A549 (cell line): Measurements from ENCODE around the gene ALDH1A2. TPM values are rescaled to one million over a fixed set of nuclear protein-coding genes. Genes with fewer than 3 reads are reported as not detected.

Source experiments
- ATAC-seq, 2 experiments: fragments of 200-7000 bp in 1 of 2; fragments of >200 bp in 1 of 2; cut with Nextera tagmentation in 1 of 2; cut with Tn5 transposase in 1 of 2; 3 replicates each; pipeline versions ENCODE4 v1.8.0 to v1.9.1; 2018 to 2020; ENCODE audit warnings: mild to moderate bottlenecking in 1 of 2, moderate library complexity in 1 of 2
- CTCF ChIA-PET: fragments of 300-600 bp; sonication (Branson Sonifier 250); formaldehyde crosslinking; extraction: SDS; loops from one replicate; lab custom pipeline; 2021; ENCODE audit warnings: antibody characterized with exemption, inconsistent platforms; lab: Yijun Ruan, JAX
- POLR2A ChIA-PET: fragments of 350-600 bp; formaldehyde crosslinking; extraction: SDS; loops from one replicate; lab custom pipeline; 2021; ENCODE audit warnings: antibody characterized with exemption, inconsistent platforms; lab: Yijun Ruan, JAX
- DNase-seq, 2 experiments: peaks; one replicate each; pipeline versions ENCODE4 v3.0.0 to v3.0.0-alpha.2; 2011 to 2016; ENCODE audit warnings: low read depth in 1 of 2, low spot score in 1 of 2
- FAIRE-seq: peaks from 2 replicates; lab custom pipeline; 2011; peaks lifted over from hg19 to GRCh38; lab: Jason Lieb, UNC
- H3K27ac ChIP-seq, 2 experiments: fragments of >200 bp; sonication (Bioruptor Twin); formaldehyde crosslinking; 3 replicates each; pipeline ENCODE4 v1.5.1; 2016 to 2017
- H3K4me1 ChIP-seq: fragments of >200 bp; sonication (Bioruptor Twin); formaldehyde crosslinking; 3 replicates; pipeline ENCODE4 v1.6.1; 2016
- H3K4me2 ChIP-seq: fragments of >200 bp; sonication (Bioruptor Twin); formaldehyde crosslinking; 3 replicates; pipeline ENCODE4 v1.6.1; 2016
- H3K4me3 ChIP-seq: fragments of >200 bp; sonication (Bioruptor Twin); formaldehyde crosslinking; 3 replicates; pipeline ENCODE4 v1.5.1; 2016
- H3K9me3 ChIP-seq: fragments of >200 bp; sonication (Bioruptor Twin); formaldehyde crosslinking; 3 replicates; pipeline ENCODE4 v1.6.1; 2016
- BHLHE40 ChIP-seq: IDR thresholded peaks from 2 replicates; pipeline ENCODE4 v1.6.1; 2012; ENCODE audit warnings: low read depth, low read length, inconsistent platforms
- EHF ChIP-seq: fragments of 250-450 bp; sonication (Bioruptor Pico); IDR thresholded peaks from 2 replicates; pipeline ENCODE4 v1.5.0; 2020; ENCODE audit warnings: mild to moderate bottlenecking
- EHMT2 ChIP-seq: fragments of 200-600 bp; sonication (generic); IDR thresholded peaks from 2 replicates; pipeline ENCODE4 v1.6.1; 2016; ENCODE audit warnings: antibody characterized with exemption, low read depth, mild to moderate bottlenecking, moderate library complexity
- FOXS1 ChIP-seq: fragments of 250-450 bp; sonication (Bioruptor Pico); IDR thresholded peaks from 2 replicates; pipeline ENCODE4 v1.5.0; 2020; ENCODE audit warnings: mild to moderate bottlenecking, moderate library complexity
- GATA3 ChIP-seq: IDR thresholded peaks from 2 replicates; pipeline ENCODE4 v1.6.1; 2012; ENCODE audit warnings: borderline replicate concordance
- HEYL ChIP-seq: fragments of 250-450 bp; sonication (Bioruptor Pico); IDR thresholded peaks from 2 replicates; pipeline ENCODE4 v1.8.0; 2021; ENCODE audit warnings: mild to moderate bottlenecking, moderate library complexity
- HOXA7 ChIP-seq: fragments of 250-450 bp; sonication (Bioruptor Pico); IDR thresholded peaks from 2 replicates; pipeline ENCODE4 v1.5.0; 2020; ENCODE audit warnings: mild to moderate bottlenecking, moderate library complexity
- JUNB ChIP-seq: fragments of >200 bp; sonication (Bioruptor Twin); formaldehyde crosslinking; IDR thresholded peaks from 2 replicates; pipeline ENCODE4 v1.6.1; 2016
- KDM1A ChIP-seq: fragments of 200-600 bp; sonication (generic); IDR thresholded peaks from 2 replicates; pipeline ENCODE4 v1.6.1; 2016; ENCODE audit warnings: low read depth, mild to moderate bottlenecking
- MAFK ChIP-seq: fragments of 450-650 bp; IDR thresholded peaks from 2 replicates; pipeline ENCODE4 v1.6.1; 2014; ENCODE audit not compliant: partially characterized antibody
- MAZ ChIP-seq: fragments of 150-350 bp; IDR thresholded peaks from 2 replicates; pipeline ENCODE4 v1.6.1; 2014; ENCODE audit warnings: antibody characterized with exemption, low read depth, low read length, borderline replicate concordance
- NFE2L2 ChIP-seq: fragments of 150-350 bp; conservative IDR thresholded peaks from 2 replicates; pipeline ENCODE4 v1.6.1; 2014; ENCODE audit warnings: low read length
- NPAS2 ChIP-seq: fragments of 250-450 bp; sonication (Bioruptor Pico); IDR thresholded peaks from 2 replicates; pipeline ENCODE4 v1.8.0; 2022; ENCODE audit warnings: mild to moderate bottlenecking, moderate library complexity, borderline replicate concordance
- NR3C1 ChIP-seq: fragments of >200 bp; sonication (Bioruptor Twin); formaldehyde crosslinking; IDR thresholded peaks from 3 replicates; pipeline ENCODE4 v1.6.1; 2017
- POLR2A ChIP-seq: IDR thresholded peaks from 2 replicates; pipeline ENCODE4 v1.6.1; 2012; ENCODE audit warnings: mild to moderate bottlenecking, low read length
- RFX5 ChIP-seq: fragments of 450-650 bp; IDR thresholded peaks from 2 replicates; pipeline ENCODE4 v1.7.1; 2014; ENCODE audit warnings: antibody characterized with exemption, mild to moderate bottlenecking, moderate library complexity
- RNF2 ChIP-seq: fragments of 200-600 bp; sonication (generic); IDR thresholded peaks from 2 replicates; pipeline ENCODE4 v1.6.1; 2016; ENCODE audit warnings: low read depth, mild to moderate bottlenecking, antibody characterized with exemption, moderate library complexity, borderline replicate concordance
- SMC3 ChIP-seq: fragments of >200 bp; sonication (Bioruptor Twin); formaldehyde crosslinking; IDR thresholded peaks from 3 replicates; pipeline ENCODE4 v1.6.1; 2018; ENCODE audit warnings: inconsistent platforms
- ZC3H11A ChIP-seq: fragments of 450-650 bp; IDR thresholded peaks from 2 replicates; pipeline ENCODE4 v1.6.1; 2014; ENCODE audit warnings: antibody characterized with exemption, mild to moderate bottlenecking
- ZNF302 ChIP-seq: fragments of 250-450 bp; sonication (Bioruptor Pico); IDR thresholded peaks from 2 replicates; pipeline ENCODE4 v1.9.0; 2021; ENCODE audit warnings: inconsistent platforms, mild to moderate bottlenecking, moderate library complexity
- ZSCAN20 ChIP-seq: fragments of 250-450 bp; sonication (Bioruptor Pico); IDR thresholded peaks from 2 replicates; pipeline ENCODE4 v1.8.0; 2022; ENCODE audit warnings: mild to moderate bottlenecking, moderate library complexity
- WGBS: methylation state at CpG from one replicate; pipeline ENCODE4 v1.1.6; 2017; ENCODE audit errors: missing lambda C conversion rate; 5-methylcytosine and 5-hydroxymethylcytosine counted together
- polyA plus RNA-seq, 4 experiments: library from polyadenylated mRNA; depleted of rRNA in 3 of 4; stranded (reverse); fragments of >200 nt; fragmentation: RNase III in 1 of 4; extraction: RNeasy Plus Mini Kit Qiagen cat#74134 plus additional on column Dnase treatment in 1 of 4; gene quantifications; 2 replicates in 3 of 4; 3 replicates in 1 of 4; pipeline ENCODE4 v1.2.3, GENCODE V29; 2011 to 2017
- TF ChIP-seq, protein P1 (sequence below): fragments of 200-600 bp; sonication (generic); IDR thresholded peaks from 2 replicates; pipeline ENCODE4 v1.6.1; 2016; ENCODE audit warnings: antibody characterized with exemption, mild to moderate bottlenecking, moderate library complexity

ALDH1A2 gene
- polyA plus RNA-seq, 2 of the 4 experiments (the other 2 are of a cell fraction), result 0.23 to 0.35 TPM

DNA sequence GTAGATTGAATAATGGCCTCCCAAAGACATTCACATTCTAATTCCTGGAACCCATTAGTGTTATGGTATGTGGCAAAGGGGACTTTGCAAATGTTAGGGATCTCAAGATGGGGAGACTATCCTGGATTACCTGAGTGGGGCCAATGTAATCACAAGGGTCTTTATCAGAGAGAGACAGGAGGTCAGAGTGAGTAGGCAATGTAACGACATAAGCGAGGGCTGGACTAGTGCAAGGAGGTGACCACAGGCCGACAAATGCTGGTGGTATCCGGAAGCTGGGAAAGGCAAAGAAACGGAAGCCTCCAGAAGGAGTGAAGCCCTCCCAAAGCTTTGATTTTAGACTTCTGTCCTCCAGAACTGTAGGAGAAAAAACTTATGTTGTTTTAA is 46.2 kb upstream of the ALDH1A2 start (continued):
- TF ChIP-seq, protein P1, sequence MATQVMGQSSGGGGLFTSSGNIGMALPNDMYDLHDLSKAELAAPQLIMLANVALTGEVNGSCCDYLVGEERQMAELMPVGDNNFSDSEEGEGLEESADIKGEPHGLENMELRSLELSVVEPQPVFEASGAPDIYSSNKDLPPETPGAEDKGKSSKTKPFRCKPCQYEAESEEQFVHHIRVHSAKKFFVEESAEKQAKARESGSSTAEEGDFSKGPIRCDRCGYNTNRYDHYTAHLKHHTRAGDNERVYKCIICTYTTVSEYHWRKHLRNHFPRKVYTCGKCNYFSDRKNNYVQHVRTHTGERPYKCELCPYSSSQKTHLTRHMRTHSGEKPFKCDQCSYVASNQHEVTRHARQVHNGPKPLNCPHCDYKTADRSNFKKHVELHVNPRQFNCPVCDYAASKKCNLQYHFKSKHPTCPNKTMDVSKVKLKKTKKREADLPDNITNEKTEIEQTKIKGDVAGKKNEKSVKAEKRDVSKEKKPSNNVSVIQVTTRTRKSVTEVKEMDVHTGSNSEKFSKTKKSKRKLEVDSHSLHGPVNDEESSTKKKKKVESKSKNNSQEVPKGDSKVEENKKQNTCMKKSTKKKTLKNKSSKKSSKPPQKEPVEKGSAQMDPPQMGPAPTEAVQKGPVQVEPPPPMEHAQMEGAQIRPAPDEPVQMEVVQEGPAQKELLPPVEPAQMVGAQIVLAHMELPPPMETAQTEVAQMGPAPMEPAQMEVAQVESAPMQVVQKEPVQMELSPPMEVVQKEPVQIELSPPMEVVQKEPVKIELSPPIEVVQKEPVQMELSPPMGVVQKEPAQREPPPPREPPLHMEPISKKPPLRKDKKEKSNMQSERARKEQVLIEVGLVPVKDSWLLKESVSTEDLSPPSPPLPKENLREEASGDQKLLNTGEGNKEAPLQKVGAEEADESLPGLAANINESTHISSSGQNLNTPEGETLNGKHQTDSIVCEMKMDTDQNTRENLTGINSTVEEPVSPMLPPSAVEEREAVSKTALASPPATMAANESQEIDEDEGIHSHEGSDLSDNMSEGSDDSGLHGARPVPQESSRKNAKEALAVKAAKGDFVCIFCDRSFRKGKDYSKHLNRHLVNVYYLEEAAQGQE, result no peak
- TF ChIP-seq RFX5 (no peak), JUNB (no peak), NPAS2 (CRISPR knock-in tag) (no peak)

DNA sequence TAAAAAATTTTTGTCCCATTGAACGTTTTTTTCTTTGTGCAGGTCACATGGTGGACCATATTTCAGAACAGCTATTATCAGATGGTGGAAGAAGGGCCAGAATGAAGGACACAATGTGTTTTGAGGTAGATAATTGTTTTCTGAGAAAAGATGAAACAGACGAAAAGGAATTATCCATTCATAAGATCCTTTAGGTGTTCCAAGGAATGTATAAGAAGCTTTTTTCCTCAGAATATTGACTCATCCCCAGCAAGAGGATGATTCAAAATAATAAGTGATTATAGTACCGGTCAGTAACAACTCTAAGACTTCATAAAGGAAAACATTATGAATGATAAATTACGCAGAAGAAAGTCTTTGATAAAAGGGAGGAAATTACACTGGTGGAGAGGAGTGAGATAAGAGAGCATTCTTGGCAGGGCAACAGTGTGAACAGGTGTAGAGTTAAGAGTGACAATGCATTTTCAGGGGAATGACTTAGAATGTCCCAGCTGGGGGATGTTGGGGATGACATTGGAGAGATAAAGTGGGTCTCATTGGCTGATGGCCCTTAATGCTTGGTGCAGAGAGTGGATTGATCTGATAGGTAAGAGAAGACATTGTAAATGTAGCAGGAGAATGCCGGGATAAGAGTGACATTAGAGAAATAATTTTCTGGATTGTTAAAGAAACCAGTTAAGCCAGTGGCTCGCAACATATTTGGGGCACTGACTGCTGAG is 45.6 kb upstream of the ALDH1A2 start:
- FAIRE-seq, result no peak
- TF ChIP-seq MAZ (no peak), ZSCAN20 (CRISPR knock-in tag) (no peak), NR3C1 (no peak), EHF (CRISPR knock-in tag) (no peak)
- TF ChIP-seq, all 56 proteins: peak for 0
- ChIA-PET CTCF (interaction anchor here (2.2 kb wide), 1 partner anchor 71 kb away, joined by 8 read pairs; no protein-coding TSS in a partner anchor), POLR2A (no interaction called here)
- WGBS, result 26% methylated on average over 6 of the region's 6 CpGs
- no peak overlapping the region for H3K27ac ChIP-seq
- H3K4me3 ChIP-seq, result no peak overlapping the region
- DNase-seq (no peak), ATAC-seq (no peak)
- H3K9me3 ChIP-seq, result no peaks in the 10 kb centered on the region
- no peaks in the 10 kb centered on the region for H3K4me1 ChIP-seq
- no peak overlapping the region for H3K4me2 ChIP-seq

DNA sequence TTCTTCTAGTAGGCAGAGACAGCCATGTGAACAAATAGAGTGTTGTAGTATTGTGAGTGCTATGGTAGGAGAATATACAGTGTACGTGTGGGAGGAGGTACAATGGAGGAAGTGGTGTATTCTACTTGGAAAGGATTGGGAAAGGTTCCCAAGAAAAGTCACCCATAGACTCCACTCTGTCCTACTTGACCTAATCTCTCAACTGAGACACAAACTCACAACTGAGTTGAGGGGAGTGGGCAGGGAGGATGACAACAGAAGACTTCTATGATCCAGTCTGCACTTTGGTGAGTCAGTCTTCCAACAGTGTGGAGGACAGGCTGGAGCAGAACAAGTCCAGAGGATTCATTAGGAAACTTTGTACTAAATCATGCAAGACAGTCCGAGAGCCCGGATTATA is 43.9 kb upstream of the ALDH1A2 start:
- no peak overlapping the region for H3K27ac ChIP-seq
- ChIA-PET CTCF (interaction anchor here (3.0 kb wide), 1 partner anchor 73 kb away, joined by 14 read pairs; no protein-coding TSS in a partner anchor), POLR2A (no interaction called here)
- FAIRE-seq (no peak), ATAC-seq (no peak), DNase-seq (no peak)
- no peak for TF ChIP-seq HOXA7
- TF ChIP-seq RNF2, result no peak
- TF ChIP-seq FOXS1 (CRISPR knock-in tag), result no peak
- TF ChIP-seq POLR2A, result no peak
- no peak for TF ChIP-seq ZC3H11A
- TF ChIP-seq KDM1A, result no peak
- no peak for TF ChIP-seq EHMT2
- TF ChIP-seq GATA3, result no peak
- no peak for TF ChIP-seq ZNF302 (CRISPR knock-in tag)
- no peak for TF ChIP-seq SMC3
- TF ChIP-seq HEYL (CRISPR knock-in tag), result no peak
- no peak for TF ChIP-seq BHLHE40
- no peak for TF ChIP-seq NFE2L2
- TF ChIP-seq MAFK, result no peak
- no peak overlapping the region for H3K4me2 ChIP-seq
- no peaks in the 10 kb centered on the region for H3K4me1 ChIP-seq
- no peak overlapping the region for H3K4me3 ChIP-seq
- no peaks in the 10 kb centered on the region for H3K9me3 ChIP-seq
- WGBS, result 7% methylated on average over 3 of the region's 3 CpGs
